SJCRH30 (cell line): ENCODE data around the gene TIMM50. TPM values are rescaled to one million over a fixed set of nuclear protein-coding genes. Genes with fewer than 3 reads are reported as not detected.

ENCODE experiments used
- DNase-seq, 2 experiments: peaks; one replicate each; pipeline ENCODE4 v3.0.0-alpha.2; 2015 to 2020
- H3K27ac ChIP-seq: fragments of 250-450 bp; sonication (Bioruptor Pico); 2 replicates; pipeline ENCODE4 v1.5.1; 2020; ENCODE audit warnings: mild to moderate bottlenecking, moderate library complexity
- H3K27me3 ChIP-seq: fragments of 250-450 bp; sonication (Bioruptor Pico); 2 replicates; pipeline ENCODE4 v1.5.1; 2020; ENCODE audit warnings: mild to moderate bottlenecking, moderate library complexity
- H3K36me3 ChIP-seq: fragments of 250-450 bp; sonication (Bioruptor Pico); 2 replicates; pipeline ENCODE4 v1.5.1; 2020; ENCODE audit warnings: mild to moderate bottlenecking, moderate library complexity
- H3K4me1 ChIP-seq: fragments of 250-450 bp; sonication (Bioruptor Pico); 2 replicates; pipeline ENCODE4 v1.5.1; 2020; ENCODE audit warnings: mild to moderate bottlenecking, moderate library complexity
- H3K4me3 ChIP-seq: fragments of 250-450 bp; sonication (Bioruptor Pico); 2 replicates; pipeline ENCODE4 v1.5.1; 2020; ENCODE audit warnings: mild to moderate bottlenecking, moderate library complexity
- H3K9me3 ChIP-seq: fragments of 250-450 bp; sonication (Bioruptor Pico); replicated peaks from 2 replicates; pipeline ENCODE4 v1.5.1; 2020; ENCODE audit warnings: mild to moderate bottlenecking, moderate library complexity
- total RNA-seq: library from RNA; depleted of rRNA; stranded (reverse); fragments of >200 nt; shearing (Covaris generic); gene quantifications from 2 replicates; pipeline ENCODE4 v1.2.3, GENCODE V29; 2014

TIMM50 gene
- total RNA-seq, 1 experiment from 2014 or later = 192 TPM

GRCh38 chr19:39479916-39480315, 722 bp upstream of the TIMM50 start:
- peak in 1 of 2 experiments; percentile 63 for DNase-seq
- peak overlapping the region; percentile 93 for H3K4me3 ChIP-seq
- H3K36me3 ChIP-seq = peaks cover 19% of the 10 kb centered on the region; the same call in 1 of the 2 replicates
- H3K9me3 ChIP-seq = no peaks in the 10 kb centered on the region
- H3K27ac ChIP-seq = peak overlapping the region; percentile 73
- H3K27me3 ChIP-seq = no peaks in the 10 kb centered on the region
- H3K4me1 ChIP-seq = no peaks in the 10 kb centered on the region

- no peak for DNase-seq
These were observed 549 bp downstream of the TIMM50 start for GRCh38 chr19:39481229-39481545.

GRCh38 chr19:39481676-39482075, 1.0 kb downstream of the TIMM50 start:
- Histone ChIP-seq H3K4me3 (peak overlapping the region; percentile 93), H3K27me3 (no peaks in the 10 kb centered on the region), H3K9me3 (no peaks in the 10 kb centered on the region), H3K4me1 (no peaks in the 10 kb centered on the region), H3K36me3 (peaks cover 21% of the 10 kb centered on the region), H3K27ac (no peak overlapping the region; the same call in 1 of the 2 replicates)
- DNase-seq = no peak

More at GRCh38 chr19:39481229-39481545, 549 bp downstream of the TIMM50 start:
- Histone ChIP-seq H3K9me3 (no peaks in the 10 kb centered on the region), H3K4me3 (peak overlapping the region; percentile 93), H3K4me1 (no peaks in the 10 kb centered on the region), H3K27me3 (no peaks in the 10 kb centered on the region), H3K27ac (peak overlapping the region; percentile 73), H3K36me3 (peaks cover 16% of the 10 kb centered on the region; the same call in 1 of the 2 replicates)

- no peak for DNase-seq
These were observed 2.5 kb downstream of the TIMM50 start for GRCh38 chr19:39483141-39483540.

GRCh38 chr19:39489756-39490155, 9.1 kb downstream of the TIMM50 start:
- Histone ChIP-seq H3K27ac (no peak overlapping the region), H3K9me3 (no peaks in the 10 kb centered on the region), H3K27me3 (no peaks in the 10 kb centered on the region), H3K4me3 (no peak overlapping the region), H3K36me3 (peaks cover 52% of the 10 kb centered on the region), H3K4me1 (no peaks in the 10 kb centered on the region)
- DNase-seq = no peak

More at GRCh38 chr19:39483141-39483540, 2.5 kb downstream of the TIMM50 start:
- H3K27me3 ChIP-seq = no peaks in the 10 kb centered on the region
- H3K4me3 ChIP-seq = no peak overlapping the region
- peaks cover 36% of the 10 kb centered on the region for H3K36me3 ChIP-seq
- H3K4me1 ChIP-seq = no peaks in the 10 kb centered on the region
- H3K9me3 ChIP-seq = no peaks in the 10 kb centered on the region
- H3K27ac ChIP-seq = no peak overlapping the region

DNA sequence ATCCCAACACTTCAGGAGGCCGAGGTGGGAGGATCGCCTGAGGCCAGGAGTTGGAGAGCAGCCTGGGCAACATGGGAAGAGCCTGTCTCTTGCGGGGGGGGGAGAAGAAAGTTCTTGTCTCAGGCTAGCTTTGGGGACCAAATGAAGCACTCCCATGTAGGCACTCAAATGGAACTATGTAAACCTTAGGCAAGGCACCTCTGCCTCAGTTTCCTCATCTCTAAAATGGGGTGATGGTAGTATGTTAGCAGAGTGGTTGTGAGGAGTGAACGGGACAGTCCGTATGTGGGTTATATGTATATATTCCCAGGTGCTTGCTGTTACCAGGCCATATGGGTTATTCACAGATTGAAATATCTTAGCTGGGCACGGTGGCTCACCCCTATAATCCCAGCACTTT, 11.6 kb downstream of the TIMM50 start:
- Histone ChIP-seq H3K27me3 (no peaks in the 10 kb centered on the region), H3K27ac (no peak overlapping the region), H3K9me3 (no peaks in the 10 kb centered on the region), H3K4me3 (no peak overlapping the region), H3K36me3 (peaks cover 35% of the 10 kb centered on the region), H3K4me1 (no peaks in the 10 kb centered on the region)
- no peak for DNase-seq

- no peak for DNase-seq
These were observed 12.2 kb downstream of the TIMM50 start for GRCh38 chr19:39492788-39493187.

DNA sequence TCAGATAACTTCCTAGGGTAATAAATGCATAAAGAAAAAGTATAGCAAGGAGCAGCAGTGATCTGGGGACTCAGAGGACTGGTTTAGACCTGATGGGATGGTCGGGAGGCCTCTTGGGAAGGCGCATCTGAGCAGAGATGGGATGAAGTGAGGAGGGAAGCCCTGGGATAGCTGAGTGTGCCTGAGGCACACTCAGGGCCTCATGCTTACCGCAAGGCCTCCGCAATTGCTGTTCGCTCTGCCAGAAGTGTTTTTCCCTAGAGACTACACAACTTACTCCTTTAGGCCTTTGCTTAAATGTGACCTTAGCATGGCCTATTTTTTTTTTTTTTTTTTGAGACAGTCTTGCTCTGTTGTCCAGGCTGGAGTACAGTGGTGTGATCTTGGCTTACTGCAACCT, 14.0 kb downstream of the TIMM50 start:
- Histone ChIP-seq H3K9me3 (no peaks in the 10 kb centered on the region), H3K27me3 (peaks cover 9% of the 10 kb centered on the region), H3K36me3 (peaks cover 11% of the 10 kb centered on the region), H3K27ac (no peak overlapping the region), H3K4me1 (peaks cover 3% of the 10 kb centered on the region; the same call in 1 of the 2 replicates), H3K4me3 (no peak overlapping the region)
- DNase-seq = no peak

More at GRCh38 chr19:39492788-39493187, 12.2 kb downstream of the TIMM50 start:
- Histone ChIP-seq H3K4me1 (no peaks in the 10 kb centered on the region), H3K9me3 (no peaks in the 10 kb centered on the region), H3K36me3 (peaks cover 30% of the 10 kb centered on the region), H3K4me3 (no peak overlapping the region), H3K27me3 (no peaks in the 10 kb centered on the region), H3K27ac (no peak overlapping the region)

DNA sequence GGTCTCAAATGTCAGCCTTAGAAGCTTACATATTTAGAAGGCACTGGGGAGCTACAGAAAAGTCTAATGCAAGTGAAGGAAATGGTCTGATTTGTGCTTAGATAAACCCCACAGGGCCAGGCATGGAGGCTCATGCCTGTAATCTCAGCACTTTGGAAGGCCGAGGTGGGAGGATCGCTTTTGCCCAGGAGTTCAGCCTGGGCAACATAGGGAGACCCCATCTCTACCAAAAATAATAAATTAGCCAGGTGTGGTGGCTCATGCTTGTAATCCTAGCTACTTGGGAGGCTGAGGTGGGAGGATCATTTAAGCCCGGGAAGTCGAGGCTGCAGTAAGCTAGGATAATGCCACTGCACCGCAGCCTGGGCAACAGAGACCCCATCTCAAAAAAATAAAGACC, 15.4 kb downstream of the TIMM50 start:
- no peak for DNase-seq
- H3K4me3 ChIP-seq = no peak overlapping the region
- peaks cover 10% of the 10 kb centered on the region for H3K27me3 ChIP-seq
- no peak overlapping the region for H3K27ac ChIP-seq
- H3K9me3 ChIP-seq = no peaks in the 10 kb centered on the region
- peaks cover 3% of the 10 kb centered on the region; the same call in 1 of the 2 replicates for H3K4me1 ChIP-seq
- H3K36me3 ChIP-seq = no peaks in the 10 kb centered on the region

DNA sequence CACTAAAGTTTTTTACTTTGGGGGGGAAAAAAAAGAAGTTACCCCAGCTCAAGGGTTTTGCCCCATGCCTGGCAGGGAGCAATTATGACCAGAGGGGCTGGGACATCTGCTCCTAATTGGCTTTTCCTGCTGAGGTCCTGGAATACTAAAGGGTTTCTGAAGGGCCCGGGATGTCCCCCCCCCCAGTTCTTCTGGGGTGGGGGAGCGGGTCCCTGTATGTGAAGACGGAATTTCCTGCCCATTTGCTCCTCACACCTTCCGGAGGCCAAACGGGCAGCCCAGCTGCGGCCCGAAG, 17.0 kb downstream of the TIMM50 start:
- H3K36me3 ChIP-seq = no peaks in the 10 kb centered on the region
- no peaks in the 10 kb centered on the region for H3K9me3 ChIP-seq
- peaks cover 10% of the 10 kb centered on the region for H3K27me3 ChIP-seq
- DNase-seq = no peak
- peaks cover 3% of the 10 kb centered on the region; the same call in 1 of the 2 replicates for H3K4me1 ChIP-seq
- H3K4me3 ChIP-seq = peak overlapping the region; percentile 36
- H3K27ac ChIP-seq = no peak overlapping the region

- peak; percentile 84 to 85 for DNase-seq
- Histone ChIP-seq H3K27ac (no peak overlapping the region), H3K9me3 (no peaks in the 10 kb centered on the region), H3K27me3 (peaks cover 10% of the 10 kb centered on the region), H3K4me1 (peaks cover 3% of the 10 kb centered on the region; the same call in 1 of the 2 replicates), H3K36me3 (no peaks in the 10 kb centered on the region), H3K4me3 (peak overlapping the region; percentile 36)
These were observed 17.6 kb downstream of the TIMM50 start for GRCh38 chr19:39497996-39498797.

DNA sequence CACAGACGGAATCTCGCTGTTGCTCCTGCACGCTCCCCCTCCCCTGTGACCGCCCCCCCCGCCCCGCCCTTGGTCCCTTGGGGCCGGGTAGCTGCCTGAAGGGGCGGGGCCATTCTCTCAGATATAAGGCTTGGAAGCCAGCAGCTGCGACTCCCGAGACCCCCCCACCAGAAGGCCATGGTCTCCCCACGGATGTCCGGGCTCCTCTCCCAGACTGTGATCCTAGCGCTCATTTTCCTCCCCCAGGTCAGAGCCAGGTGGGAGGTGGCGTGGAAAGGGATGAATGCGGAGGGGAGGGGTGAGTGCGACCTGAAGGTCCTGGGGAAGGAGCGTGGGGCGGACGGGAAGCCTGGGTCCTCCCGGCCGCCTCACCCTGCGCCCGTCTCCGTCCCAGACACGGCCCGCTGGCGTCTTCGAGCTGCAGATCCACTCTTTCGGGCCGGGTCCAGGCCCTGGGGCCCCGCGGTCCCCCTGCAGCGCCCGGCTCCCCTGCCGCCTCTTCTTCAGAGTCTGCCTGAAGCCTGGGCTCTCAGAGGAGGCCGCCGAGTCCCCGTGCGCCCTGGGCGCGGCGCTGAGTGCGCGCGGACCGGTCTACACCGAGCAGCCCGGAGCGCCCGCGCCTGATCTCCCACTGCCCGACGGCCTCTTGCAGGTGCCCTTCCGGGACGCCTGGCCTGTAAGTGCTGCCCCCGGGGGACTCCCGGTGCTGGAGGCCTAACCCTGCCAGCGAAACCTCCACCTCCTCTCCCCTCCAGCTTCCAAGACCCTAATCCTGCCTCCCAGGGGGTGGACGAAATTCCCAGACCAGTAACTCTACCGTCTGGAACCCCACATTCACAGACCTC, 18.4 kb downstream of the TIMM50 start, which contains the start of gene DLL3:
DLL3 (plus strand) TSS at position 150 of the 845 bp plus-strand sequence; CDS start at position 178, 28 bp downstream.
- Histone ChIP-seq H3K36me3 (no peaks in the 10 kb centered on the region), H3K4me1 (peaks cover 3% of the 10 kb centered on the region; the same call in 1 of the 2 replicates), H3K27me3 (peaks cover 10% of the 10 kb centered on the region), H3K9me3 (no peaks in the 10 kb centered on the region), H3K4me3 (peak within 1 kb of the TSS; percentile 36), H3K27ac (no peak within 1 kb of the TSS)
- DNase-seq = peak; percentile 60 to 68

DNA sequence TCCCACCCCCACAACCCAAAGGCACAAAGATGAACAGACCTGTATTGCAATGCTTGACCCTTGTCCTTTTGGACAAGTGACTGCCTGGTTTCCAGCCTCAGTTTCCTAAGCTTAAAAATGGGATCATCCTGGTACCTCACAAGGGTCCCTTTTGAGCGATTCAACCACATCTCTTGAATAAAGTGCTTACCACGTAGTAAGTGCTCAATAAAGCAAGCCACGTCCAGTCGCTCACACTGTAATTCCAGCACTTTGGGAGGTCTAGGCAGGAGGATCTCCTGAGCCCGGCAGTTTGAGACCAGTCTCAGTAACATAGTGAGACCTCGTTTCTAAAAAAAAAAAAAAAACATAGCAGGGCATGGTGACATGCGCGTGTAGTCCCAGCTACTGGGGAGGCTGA, 19.3 kb downstream of the TIMM50 start:
- no peak for DNase-seq
- H3K36me3 ChIP-seq = no peaks in the 10 kb centered on the region
- no peak overlapping the region for H3K27ac ChIP-seq
- peaks cover 3% of the 10 kb centered on the region; the same call in 1 of the 2 replicates for H3K4me1 ChIP-seq
- peaks cover 10% of the 10 kb centered on the region for H3K27me3 ChIP-seq
- H3K4me3 ChIP-seq = no peak overlapping the region
- no peaks in the 10 kb centered on the region for H3K9me3 ChIP-seq

DNA sequence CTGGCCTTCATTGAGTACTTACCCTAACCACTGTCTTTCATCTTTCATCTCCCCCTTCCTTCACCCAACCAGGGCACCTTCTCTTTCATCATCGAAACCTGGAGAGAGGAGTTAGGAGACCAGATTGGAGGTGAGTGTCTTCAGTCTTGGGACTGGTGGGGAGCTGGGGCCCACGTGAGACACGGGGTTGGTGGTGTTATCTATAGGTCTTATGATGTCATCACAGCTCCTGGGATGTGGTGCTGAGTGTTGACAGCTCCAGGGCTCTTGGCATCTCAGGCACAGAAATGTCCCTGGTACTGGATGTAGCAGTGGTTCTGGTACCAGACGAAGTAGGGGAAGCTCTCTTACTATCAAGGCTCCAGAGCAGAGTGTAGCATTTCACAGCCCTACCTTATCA, 19.9 kb downstream of the TIMM50 start:
- no peak overlapping the region for H3K4me3 ChIP-seq
- H3K27me3 ChIP-seq = peaks cover 15% of the 10 kb centered on the region
- no peak for DNase-seq
- peaks cover 3% of the 10 kb centered on the region; the same call in 1 of the 2 replicates for H3K4me1 ChIP-seq
- no peaks in the 10 kb centered on the region for H3K36me3 ChIP-seq
- no peak overlapping the region for H3K27ac ChIP-seq
- no peaks in the 10 kb centered on the region for H3K9me3 ChIP-seq

- Histone ChIP-seq H3K27ac (no peak overlapping the region), H3K27me3 (peaks cover 22% of the 10 kb centered on the region), H3K4me1 (peaks cover 3% of the 10 kb centered on the region; the same call in 1 of the 2 replicates), H3K9me3 (no peaks in the 10 kb centered on the region), H3K36me3 (no peaks in the 10 kb centered on the region), H3K4me3 (no peak overlapping the region)
- DNase-seq = no peak
These were observed 20.7 kb downstream of the TIMM50 start for GRCh38 chr19:39501340-39501739.
